Adrenal gland (tissue), 12 donors: ENCODE measurements around the gene RAD51B. TPM values are rescaled to one million over a fixed set of nuclear protein-coding genes. Genes with fewer than 3 reads are reported as not detected.

Experiments used
- DNase-seq, 7 donors: peaks; one replicate each; pipeline ENCODE4 v3.0.0-alpha.2; 2019 to 2020
- H3K27ac ChIP-seq, 5 donors: fragments of 200-600 bp; sonication (generic) in 4 of 5; 1 replicate in 3 of 5; 2 replicates in 2 of 5; pipeline versions ENCODE4 v1.5.1 to v1.8.0; 2016 to 2020; ENCODE audit warnings: mild to moderate bottlenecking in 1 of 5
- H3K27me3 ChIP-seq: fragments of 200-600 bp; 2 replicates; pipeline ENCODE4 v1.8.0; 2021
- H3K36me3 ChIP-seq, 2 donors: fragments of 200-600 bp; replicated peaks in 1 of 2; 1 replicate in 1 of 2; 2 replicates in 1 of 2; pipeline versions ENCODE4 v1.5.1 to v1.8.0; 2018 to 2022
- H3K4me1 ChIP-seq, 2 donors: fragments of 200-600 bp; replicated peaks in 1 of 2; 1 replicate in 1 of 2; 2 replicates in 1 of 2; pipeline versions ENCODE4 v1.5.1 to v1.8.0; 2018 to 2021
- H3K4me3 ChIP-seq, 4 donors: fragments of 200-600 bp; sonication (generic) in 3 of 4; one replicate each; pipeline ENCODE4 v1.5.1; 2016 to 2018
- H3K9me3 ChIP-seq, 3 donors: fragments of 200-600 bp; sonication (generic) in 1 of 3; replicated peaks in 1 of 3; 1 replicate in 2 of 3; 2 replicates in 1 of 3; pipeline versions ENCODE4 v1.5.1 to v1.8.0; 2016 to 2021
- CTCF ChIP-seq, 6 experiments: fragments of 450-650 bp in 4 of 6; fragments of 200-600 bp in 2 of 6; sonication (generic) in 1 of 6; IDR thresholded peaks; 1 replicate in 5 of 6; 2 replicates in 1 of 6; pipeline versions ENCODE4 v1.5.1 to v1.8.0; 2016 to 2021; ENCODE audit warnings: antibody characterized with exemption in 6 of 6, mild to moderate bottlenecking in 2 of 6, moderate library complexity in 1 of 6
- POLR2A ChIP-seq, 2 donors: fragments of 450-650 bp; IDR thresholded peaks; one replicate each; pipeline ENCODE4 v1.6.1; 2017; ENCODE audit warnings: antibody characterized with exemption in 2 of 2, mild to moderate bottlenecking in 2 of 2, moderate library complexity in 1 of 2
- WGBS, 4 donors: extraction: QIAGEN DNeasy Blood & Tissue Kit in 2 of 4; methylation state at CpG; one replicate each; pipeline versions ENCODE4 v1.1.5 to v1.1.7; 2013 to 2017; 5-methylcytosine and 5-hydroxymethylcytosine counted together
- intact Hi-C, 2 donors: fragments of 100-400 bp; cut with DNase I; formaldehyde crosslinking; loops; one replicate each; pipeline versions ENCODE4 v1.14.1 to v1.15.0; 2022 to 2023
- polyA plus RNA-seq, 3 donors: library from polyadenylated mRNA; stranded (reverse); fragments of 200-250 nt in 2 of 3; fragments of 350-450 nt in 1 of 3; fragmentation: Illumina TruSeq in 1 of 3; extraction: RNeasy Lipid Tissue Mini Kit (QIAGEN cat#74804) in 1 of 3; gene quantifications; one replicate each; pipeline ENCODE4 v1.2.3, GENCODE V29; 2013 to 2014
- total RNA-seq, 9 donors: library from RNA; depleted of rRNA in 4 of 9; stranded (reverse); fragments of >200 nt in 4 of 9; fragments of 120-200 nt in 1 of 9; fragmentation: NEBNext Ultra II Directional in 1 of 9; extraction: Animal tissue kit (Norgen Biotek cat#: 25700) in 1 of 9; gene quantifications; one replicate each; pipeline versions ENCODE4 v1.1.0 to v1.2.4, GENCODE V29; 2013 to 2023
- donor health status: healthy with polysubstance abuse.
- donor health status: Bipolar disorder and iron deficiency.
- donor health status: DM: yes; HTN: yes; CAD: no.
- donor health status: DM: no; HTN: no; CAD: no.
- donor health status: DM: no; HTN: no; CAD: no.
- donor health status: DM: yes; HTN: yes; CAD: no.

RAD51B gene
- total and polyA plus RNA-seq, 12 donors = 2.3 to 24.6 (median 12.4) TPM

GRCh38 chr14:67949771-67950170, 130.2 kb downstream of the RAD51B start:
- Histone ChIP-seq H3K36me3 (no peaks in the 10 kb centered on the region), H3K4me1 (peaks cover 2% of the 10 kb centered on the region in 2 donors), H3K4me3 (no peak overlapping the region), H3K27ac (no peak overlapping the region), H3K27me3 (no peaks in the 10 kb centered on the region), H3K9me3 (no peaks in the 10 kb centered on the region)
- 81 to 96% (median 92%) methylated on average over 4 of the region's 4 CpGs for WGBS, 4 donors
- TF ChIP-seq POLR2A (IDR thresholded peaks at IDR 0.05) (no peak), CTCF (IDR thresholded peaks at IDR 0.05) (no peak)
- intact Hi-C loops = loop anchor here in 1 of 2 donors (10.0 kb wide), 1 partner anchor 295 kb away; no protein-coding TSS in a partner anchor
- DNase-seq = no peak

GRCh38 chr14:67950386-67950785, 130.8 kb downstream of the RAD51B start:
- H3K9me3 ChIP-seq = no peaks in the 10 kb centered on the region
- no peaks in the 10 kb centered on the region for H3K4me1 ChIP-seq
- H3K4me3 ChIP-seq = no peak overlapping the region
- no peaks in the 10 kb centered on the region for H3K27me3 ChIP-seq
- no peaks in the 10 kb centered on the region for H3K36me3 ChIP-seq
- intact Hi-C loops = no loop called here
- no peak for DNase-seq
- TF ChIP-seq CTCF (IDR thresholded peaks at IDR 0.05) (no peak), POLR2A (IDR thresholded peaks at IDR 0.05) (no peak)
- no peak overlapping the region for H3K27ac ChIP-seq
- 91 to 100% (median 94%) methylated on average over 1 of the region's 1 CpG for WGBS, 4 donors

GRCh38 chr14:67951529-67952135, 132.1 kb downstream of the RAD51B start:
- TF ChIP-seq CTCF (IDR thresholded peaks at IDR 0.05) = no peak
- no peak for TF ChIP-seq POLR2A (IDR thresholded peaks at IDR 0.05)

GRCh38 chr14:67952381-67952780, 132.8 kb downstream of the RAD51B start:
- 89 to 94% (median 91%) methylated on average over 2 of the region's 2 CpGs for WGBS, 4 donors
- H3K36me3 ChIP-seq = no peaks in the 10 kb centered on the region
- no peaks in the 10 kb centered on the region for H3K27me3 ChIP-seq
- no peak for DNase-seq
- TF ChIP-seq POLR2A (IDR thresholded peaks at IDR 0.05) (no peak), CTCF (IDR thresholded peaks at IDR 0.05) (no peak)
- no peaks in the 10 kb centered on the region for H3K4me1 ChIP-seq
- H3K9me3 ChIP-seq = no peaks in the 10 kb centered on the region
- no peak overlapping the region for H3K4me3 ChIP-seq
- H3K27ac ChIP-seq = no peak overlapping the region
- intact Hi-C loops = no loop called here

More at GRCh38 chr14:67951529-67952135, 132.1 kb downstream of the RAD51B start:
- Histone ChIP-seq H3K4me3 (no peak overlapping the region), H3K27ac (no peak overlapping the region), H3K9me3 (no peaks in the 10 kb centered on the region), H3K36me3 (no peaks in the 10 kb centered on the region), H3K27me3 (no peaks in the 10 kb centered on the region), H3K4me1 (no peaks in the 10 kb centered on the region)
- 87 to 97% (median 93%) methylated on average over 2 of the region's 2 CpGs for WGBS, 4 donors
- no peak for DNase-seq
- intact Hi-C loops = no loop called here
